Panc1 (cell line): Measurements from ENCODE around the gene SPEF1. TPM values are rescaled to one million over a fixed set of nuclear protein-coding genes. Genes with fewer than 3 reads are reported as not detected.

ENCODE experiments used
- ATAC-seq: fragments of 200-7000 bp; cut with Tn5 transposase; 2 replicates; pipeline ENCODE4 v1.9.1; 2020; ENCODE audit warnings: mild to moderate bottlenecking, moderate library complexity
- BruUV-seq: library from RNA; stranded (reverse); fragments of 400-500 nt; replicated peaks from 2 replicates; lab custom pipeline; 2021; lab: Mats Ljungman, UMichigan
- CTCF ChIA-PET: fragments of 300-600 bp; sonication (Branson Sonifier 250); formaldehyde crosslinking; loops from one replicate; lab custom pipeline; 2022; ENCODE audit warnings: antibody characterized with exemption; lab: Charles Lee
- POLR2A ChIA-PET: fragments of 300-600 bp; sonication (Branson Sonifier 250); formaldehyde crosslinking; loops from one replicate; lab custom pipeline; 2022; ENCODE audit warnings: antibody characterized with exemption; lab: Charles Lee
- DNase-seq: peaks from one replicate; pipeline ENCODE4 v3.0.0-alpha.2; 2010; ENCODE audit warnings: low read depth, low spot score
- H3K27ac ChIP-seq: 2 replicates; pipeline ENCODE4 v1.5.1; 2011; ENCODE audit warnings: mild to moderate bottlenecking, low read length, inconsistent platforms
- H3K27me3 ChIP-seq: fragments of 200-500 bp; sonication (Bioruptor generic); 2 replicates; pipeline ENCODE4 v1.6.0; 2014; ENCODE audit warnings: low read length, inconsistent platforms; ENCODE audit not compliant: control insufficient read depth, insufficient read depth
- H3K36me3 ChIP-seq: fragments of 200-500 bp; sonication (Bioruptor generic); 2 replicates; pipeline ENCODE4 v1.5.1; 2014; ENCODE audit warnings: inconsistent platforms, mild to moderate bottlenecking, low read length, moderate library complexity; ENCODE audit not compliant: control insufficient read depth, insufficient read depth
- H3K4me1 ChIP-seq: 2 replicates; pipeline ENCODE4 v1.5.1; 2011; ENCODE audit warnings: inconsistent platforms, mild to moderate bottlenecking, low read length, moderate library complexity; ENCODE audit not compliant: control insufficient read depth, insufficient read depth
- H3K4me3 ChIP-seq, 2 experiments: 2 replicates each; pipeline ENCODE4 v1.5.1; 2011 to 2012; ENCODE audit warnings: low read depth in 2 of 2, low read length in 2 of 2, mild to moderate bottlenecking in 2 of 2, inconsistent platforms in 1 of 2, moderate library complexity in 1 of 2
- H3K9me3 ChIP-seq: fragments of 200-500 bp; sonication (Bioruptor generic); 2 replicates; pipeline ENCODE4 v1.5.1; 2014; ENCODE audit warnings: low read depth, mild to moderate bottlenecking, inconsistent platforms, low read length, moderate library complexity; ENCODE audit not compliant: control insufficient read depth, insufficient read depth
- CTCF ChIP-seq: fragments of 450-650 bp; IDR thresholded peaks from 2 replicates; pipeline ENCODE4 v1.5.1; 2017; ENCODE audit warnings: mild to moderate bottlenecking
- POLR2AphosphoS5 ChIP-seq: IDR thresholded peaks from 2 replicates; pipeline ENCODE4 v1.6.1; 2012; ENCODE audit warnings: mild to moderate bottlenecking, low read depth, low read length, moderate library complexity
- SIN3A ChIP-seq: IDR thresholded peaks from 2 replicates; pipeline ENCODE4 v1.6.1; 2012; ENCODE audit warnings: low read depth, mild to moderate bottlenecking, low read length, moderate library complexity, borderline replicate concordance; ENCODE audit not compliant: insufficient read depth
- TCF7L2 ChIP-seq: IDR thresholded peaks from 2 replicates; pipeline ENCODE4 v1.6.1; 2011; ENCODE audit warnings: mild to moderate bottlenecking, low read depth, low read length, inconsistent platforms
- in situ Hi-C: cut with HindIII; loops from 2 replicates; pipeline ENCODE4 v1.10.0; 2016; ENCODE audit warnings: low sequenced_read_pairs, low pct_unique_long_range_greater_than_20kb
- intact Hi-C: fragments of 100-400 bp; cut with micrococcal nuclease; formaldehyde crosslinking; loops from one replicate; pipeline ENCODE4 v1.10.0; 2022; ENCODE audit not compliant: unreplicated experiment
- total RNA-seq: library from RNA; stranded (reverse); gene quantifications from one replicate; pipeline ENCODE4 v1.2.1, GENCODE V29; 2021; ENCODE audit not compliant: unreplicated experiment
- TF ChIP-seq, protein P1 (sequence below), 2 experiments: IDR thresholded peaks; 2 replicates each; pipeline ENCODE4 v1.6.1; 2011 to 2012; ENCODE audit warnings: low read depth in 2 of 2, control low read depth in 1 of 2, low read length in 1 of 2, mild to moderate bottlenecking in 1 of 2, moderate library complexity in 1 of 2; ENCODE audit not compliant: insufficient read depth in 1 of 2

The SPEF1 gene
- total RNA-seq, 1 experiment from 2014 or later: 0.41 TPM

DNA sequence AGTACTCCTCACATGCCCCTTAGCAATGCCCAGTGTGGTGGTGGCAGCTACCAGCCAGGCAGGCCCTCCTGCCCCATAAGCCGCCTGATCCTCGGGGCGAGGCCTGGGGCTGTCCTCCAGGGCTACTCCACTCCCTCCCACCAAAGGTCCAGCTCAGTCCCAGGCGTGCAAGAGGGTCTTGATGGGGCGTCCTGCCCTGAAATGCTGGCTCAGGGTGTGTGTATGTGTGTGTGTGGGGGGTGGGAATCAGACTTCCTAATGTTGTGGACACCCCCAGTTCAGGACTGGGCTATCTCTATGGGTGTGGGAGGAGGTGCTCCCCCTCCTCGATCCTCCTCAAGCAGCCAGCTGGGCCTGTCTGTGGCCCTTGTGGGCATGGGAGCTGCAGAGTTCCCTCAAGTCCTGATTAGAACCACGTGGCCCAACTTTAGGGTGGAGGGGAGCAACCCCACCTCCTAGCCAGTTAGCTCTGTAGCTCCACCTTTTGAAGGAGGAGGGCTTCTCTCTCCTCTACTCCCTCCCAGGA is 41.3 kb downstream of the SPEF1 start:
- H3K27ac ChIP-seq: no peak overlapping the region
- intact Hi-C loops: loop anchor here (10.0 kb wide), 1 partner anchor 65 kb away; no protein-coding TSS in a partner anchor
- DNase-seq: no peak

GRCh38 chr20:3739054-3739925 is 42.0 kb downstream of the SPEF1 start:
- ChIA-PET CTCF (no interaction called here), POLR2A (interaction anchor here (0.6 kb wide), 1 partner anchor 52 kb away, joined by 3 read pairs; no protein-coding TSS in a partner anchor)
- in situ Hi-C loops: no loop called here
- H3K4me1 ChIP-seq: peaks cover 6% of the 10 kb centered on the region; the same call in 1 of the 2 replicates
- no peaks in the 10 kb centered on the region for H3K36me3 ChIP-seq
- H3K4me3 ChIP-seq: no peak overlapping the region
- DNase-seq (no peak), ATAC-seq (peak; percentile 60)
- no peaks in the 10 kb centered on the region for H3K27me3 ChIP-seq
- BruUV-seq: no TSS peak
- no peak overlapping the region for H3K27ac ChIP-seq
- TF ChIP-seq, protein P1, sequence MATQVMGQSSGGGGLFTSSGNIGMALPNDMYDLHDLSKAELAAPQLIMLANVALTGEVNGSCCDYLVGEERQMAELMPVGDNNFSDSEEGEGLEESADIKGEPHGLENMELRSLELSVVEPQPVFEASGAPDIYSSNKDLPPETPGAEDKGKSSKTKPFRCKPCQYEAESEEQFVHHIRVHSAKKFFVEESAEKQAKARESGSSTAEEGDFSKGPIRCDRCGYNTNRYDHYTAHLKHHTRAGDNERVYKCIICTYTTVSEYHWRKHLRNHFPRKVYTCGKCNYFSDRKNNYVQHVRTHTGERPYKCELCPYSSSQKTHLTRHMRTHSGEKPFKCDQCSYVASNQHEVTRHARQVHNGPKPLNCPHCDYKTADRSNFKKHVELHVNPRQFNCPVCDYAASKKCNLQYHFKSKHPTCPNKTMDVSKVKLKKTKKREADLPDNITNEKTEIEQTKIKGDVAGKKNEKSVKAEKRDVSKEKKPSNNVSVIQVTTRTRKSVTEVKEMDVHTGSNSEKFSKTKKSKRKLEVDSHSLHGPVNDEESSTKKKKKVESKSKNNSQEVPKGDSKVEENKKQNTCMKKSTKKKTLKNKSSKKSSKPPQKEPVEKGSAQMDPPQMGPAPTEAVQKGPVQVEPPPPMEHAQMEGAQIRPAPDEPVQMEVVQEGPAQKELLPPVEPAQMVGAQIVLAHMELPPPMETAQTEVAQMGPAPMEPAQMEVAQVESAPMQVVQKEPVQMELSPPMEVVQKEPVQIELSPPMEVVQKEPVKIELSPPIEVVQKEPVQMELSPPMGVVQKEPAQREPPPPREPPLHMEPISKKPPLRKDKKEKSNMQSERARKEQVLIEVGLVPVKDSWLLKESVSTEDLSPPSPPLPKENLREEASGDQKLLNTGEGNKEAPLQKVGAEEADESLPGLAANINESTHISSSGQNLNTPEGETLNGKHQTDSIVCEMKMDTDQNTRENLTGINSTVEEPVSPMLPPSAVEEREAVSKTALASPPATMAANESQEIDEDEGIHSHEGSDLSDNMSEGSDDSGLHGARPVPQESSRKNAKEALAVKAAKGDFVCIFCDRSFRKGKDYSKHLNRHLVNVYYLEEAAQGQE (IDR thresholded peaks at IDR 0.05; ENCODE audit: insufficient read depth in 1 of 2, low read depth in 2 of 2, low read length in 1 of 2): no peak
- TF ChIP-seq CTCF (no peak), POLR2AphosphoS5 (no peak), SIN3A (no peak), TCF7L2 (no peak)
- H3K9me3 ChIP-seq: no peaks in the 10 kb centered on the region
- intact Hi-C loops: no loop called here

More for the DNA sequence above, 41.3 kb downstream of the SPEF1 start:
- TF ChIP-seq CTCF (no peak), TCF7L2 (no peak), SIN3A (no peak), POLR2AphosphoS5 (no peak)
- TF ChIP-seq, protein P1 (IDR thresholded peaks at IDR 0.05; ENCODE audit: insufficient read depth in 1 of 2, low read depth in 2 of 2, low read length in 1 of 2): no peak
- CTCF ChIA-PET: no interaction called here
- Histone ChIP-seq H3K4me1 (peaks cover 6% of the 10 kb centered on the region), H3K27me3 (no peaks in the 10 kb centered on the region), H3K36me3 (no peaks in the 10 kb centered on the region), H3K9me3 (no peaks in the 10 kb centered on the region), H3K4me3 (no peak overlapping the region)
- no TSS peak for BruUV-seq
- peak; percentile 19; the same call in 1 of the 2 replicates for ATAC-seq
- in situ Hi-C loops: no loop called here
- POLR2A ChIA-PET: interaction anchor here (0.6 kb wide), 1 partner anchor 51 kb away, joined by 3 read pairs; no protein-coding TSS in a partner anchor
